Measurements from ENCODE around the gene MPLKIP.
"Not testable (repeated sequence)": the region's sequence is repeated elsewhere in the genome, so short reads cannot be mapped to it uniquely, and the experiment has no call there.

MPLKIP gene

DNA sequence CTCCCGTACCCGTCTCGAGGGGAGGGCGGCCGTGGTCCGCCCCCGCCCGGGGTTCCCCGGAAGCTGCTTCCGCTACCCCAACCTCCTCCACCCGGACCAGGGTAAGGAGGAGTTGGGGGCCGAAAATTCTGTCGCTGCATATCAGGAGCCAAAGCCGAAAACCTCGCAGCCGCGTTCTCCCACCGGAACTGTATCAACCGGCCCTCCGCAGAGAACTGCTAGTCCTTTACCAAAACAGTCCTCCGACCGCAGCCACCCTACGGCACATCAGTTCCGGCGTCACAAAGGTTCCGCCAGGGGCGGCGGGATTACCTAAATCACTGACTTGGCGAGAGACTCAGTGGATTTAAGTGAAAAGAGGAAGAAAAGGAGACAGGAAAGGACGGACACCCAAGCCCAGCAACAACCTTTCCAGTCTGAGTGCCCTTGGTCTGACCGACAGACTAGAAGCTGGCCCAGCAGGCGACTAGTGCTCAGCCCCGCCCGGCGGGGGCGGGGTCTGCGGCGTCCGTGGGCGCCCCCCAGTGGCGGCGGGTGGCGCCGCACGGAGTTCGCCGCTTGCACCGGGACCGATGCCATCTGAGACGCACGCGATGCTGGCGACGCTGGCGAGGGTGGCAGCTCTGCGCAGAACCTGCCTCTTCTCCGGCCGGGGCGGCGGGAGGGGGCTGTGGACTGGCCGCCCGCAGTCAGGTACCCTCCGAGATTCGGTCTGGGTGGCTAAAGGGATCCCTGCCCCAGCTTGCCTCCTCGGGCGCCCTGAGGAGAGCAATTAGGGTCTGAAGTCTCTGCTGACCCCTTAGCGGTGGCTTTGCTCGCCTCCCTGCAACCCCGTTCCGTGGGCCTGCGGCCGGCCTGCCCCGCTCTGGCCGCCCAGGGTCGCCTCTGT lies at the start of gene MPLKIP, which contains the start of gene SUGCT:
Gene MPLKIP (minus strand): TSS at position 195 of the 889 bp plus-strand sequence. CDS start 55 bp downstream, at position 140.
Gene SUGCT (plus strand): TSS at position 578 of the 889 bp plus-strand sequence.
- DNase-seq (ENCODE audit: low read depth in 2 of 2): peak; percentile 68 to 72

DNA sequence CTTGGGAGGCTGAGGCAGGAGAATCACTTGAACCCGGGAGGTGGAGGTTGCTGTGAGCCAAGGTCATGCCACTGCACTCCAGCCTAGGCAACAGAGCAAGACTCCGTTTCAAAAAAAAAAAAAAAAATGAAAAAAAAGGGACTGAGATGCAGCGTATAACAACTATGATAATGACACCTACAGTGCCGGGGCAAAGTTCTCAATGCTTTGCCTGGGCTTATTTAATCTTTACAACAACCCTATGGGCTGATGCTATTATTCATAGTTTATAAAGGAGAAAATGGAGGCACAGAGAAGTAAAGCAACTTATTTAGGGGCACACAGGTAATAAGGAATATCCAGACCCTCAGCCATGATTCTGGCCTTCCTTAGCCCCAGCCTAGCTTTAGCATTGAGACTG lies 48.0 kb upstream of the MPLKIP start:
- no peak for DNase-seq (ENCODE audit: low read depth in 2 of 2)

DNA sequence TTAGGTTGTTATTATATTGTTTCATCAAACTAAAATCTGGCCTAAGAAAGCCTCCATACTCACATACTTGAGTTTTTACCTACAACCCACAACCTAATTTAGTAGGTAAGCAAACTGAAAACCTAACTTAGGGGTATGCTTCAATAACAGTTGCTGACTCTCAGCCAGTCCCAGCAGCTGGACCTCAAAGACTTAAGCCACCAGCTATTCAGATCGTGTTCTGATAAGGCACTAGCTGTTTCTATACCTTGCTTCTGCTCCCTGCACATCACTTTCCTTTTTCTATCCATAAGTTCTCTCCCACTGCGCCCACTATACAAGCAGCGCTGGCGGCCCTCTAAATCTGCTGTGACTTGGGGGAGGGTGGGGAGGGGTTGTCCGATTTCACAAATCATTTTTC lies 42.6 kb upstream of the MPLKIP start:
- no peak for DNase-seq (ENCODE audit: low read depth in 2 of 2)

- no peak for DNase-seq (ENCODE audit: low read depth in 2 of 2)
Measured at GRCh38 chr7:40175725-40176510, 41.5 kb upstream of the MPLKIP start.

DNA sequence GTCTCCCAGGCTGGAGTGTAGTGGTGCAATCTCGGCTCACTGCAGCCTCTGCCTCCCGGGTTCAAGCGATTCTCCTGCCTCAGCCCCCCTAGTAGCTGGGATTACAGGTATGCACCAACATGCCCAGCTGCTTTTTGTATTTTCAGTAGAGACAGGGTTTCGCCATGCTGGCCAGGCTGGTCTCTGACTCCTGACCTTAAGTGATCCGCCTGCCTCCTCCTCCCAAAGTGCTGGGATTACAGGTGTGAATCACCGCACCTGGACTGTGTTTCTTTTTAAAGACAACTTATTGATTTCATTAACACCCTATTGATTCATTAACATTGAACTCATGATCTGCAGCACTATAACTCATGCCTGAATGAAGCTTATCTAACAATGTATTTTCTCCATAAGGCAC lies 40.8 kb upstream of the MPLKIP start:
- not testable (repeated sequence) for DNase-seq (ENCODE audit: low read depth in 2 of 2)

DNA sequence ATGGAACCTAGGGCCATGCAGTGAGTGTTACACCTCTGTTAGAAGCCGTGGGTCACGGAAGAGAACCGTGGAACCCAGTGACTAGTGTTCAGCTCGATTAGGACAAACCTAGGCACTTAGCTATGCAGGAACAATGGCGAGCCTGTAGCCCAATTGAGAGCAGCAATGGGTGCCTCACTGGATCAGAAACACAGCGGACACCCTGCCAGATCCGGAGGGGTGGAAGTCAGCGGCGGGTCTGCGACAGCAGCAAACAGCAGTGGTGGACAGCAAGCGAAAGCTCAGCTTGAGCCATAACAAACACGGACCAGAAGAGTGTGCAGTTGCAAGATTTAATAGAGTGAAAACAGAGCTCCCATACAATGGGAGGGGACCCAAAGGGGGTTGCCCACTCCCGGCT lies 38.7 kb upstream of the MPLKIP start:
- DNase-seq (ENCODE audit: low read depth in 2 of 2): not testable (repeated sequence)

GRCh38 chr7:40168266-40168665 lies 33.8 kb upstream of the MPLKIP start:
- not testable (repeated sequence) for DNase-seq (ENCODE audit: low read depth in 2 of 2)

GRCh38 chr7:40167291-40167690 lies 32.9 kb upstream of the MPLKIP start:
- DNase-seq (ENCODE audit: low read depth in 2 of 2): no peak

DNA sequence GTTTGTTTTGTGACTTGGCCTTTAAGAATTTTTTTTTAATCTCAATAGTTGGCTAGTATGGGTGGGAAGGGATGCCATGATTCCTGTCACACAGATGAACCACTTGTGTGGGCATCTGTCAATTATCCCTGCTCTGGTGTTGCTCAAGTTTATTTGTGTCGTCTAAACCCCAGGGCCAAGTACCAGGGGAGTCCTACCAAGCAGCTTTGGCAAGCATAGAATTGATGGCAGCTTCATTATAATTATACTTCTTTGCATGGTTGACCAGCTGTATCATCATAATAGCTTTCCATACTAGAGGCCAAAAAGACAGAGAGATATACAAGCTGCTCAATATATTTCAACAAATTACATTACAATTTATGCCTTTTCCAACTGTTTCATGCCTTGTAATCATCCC lies 30.8 kb upstream of the MPLKIP start:
- no peak for DNase-seq (ENCODE audit: low read depth in 2 of 2)

DNA sequence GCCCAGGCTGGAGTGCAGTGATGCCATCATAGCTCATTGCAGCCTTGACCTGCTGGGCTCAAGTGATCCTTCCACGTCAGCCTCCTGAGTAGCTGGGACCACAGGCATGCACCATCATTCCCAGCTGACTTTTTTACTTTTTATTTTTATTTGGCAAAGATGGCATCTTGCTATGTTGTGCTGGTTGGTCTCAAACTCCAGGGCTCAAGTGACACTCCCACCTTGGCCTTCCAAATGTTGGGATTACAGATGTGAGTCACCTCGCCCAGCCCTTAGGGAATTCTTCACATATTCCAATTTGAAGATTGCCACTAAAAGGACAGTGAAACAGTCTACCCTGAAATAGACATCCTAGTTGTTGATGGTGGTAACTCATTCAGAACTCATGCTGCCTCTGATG lies 28.1 kb upstream of the MPLKIP start:
- no peak for DNase-seq (ENCODE audit: low read depth in 2 of 2)

DNA sequence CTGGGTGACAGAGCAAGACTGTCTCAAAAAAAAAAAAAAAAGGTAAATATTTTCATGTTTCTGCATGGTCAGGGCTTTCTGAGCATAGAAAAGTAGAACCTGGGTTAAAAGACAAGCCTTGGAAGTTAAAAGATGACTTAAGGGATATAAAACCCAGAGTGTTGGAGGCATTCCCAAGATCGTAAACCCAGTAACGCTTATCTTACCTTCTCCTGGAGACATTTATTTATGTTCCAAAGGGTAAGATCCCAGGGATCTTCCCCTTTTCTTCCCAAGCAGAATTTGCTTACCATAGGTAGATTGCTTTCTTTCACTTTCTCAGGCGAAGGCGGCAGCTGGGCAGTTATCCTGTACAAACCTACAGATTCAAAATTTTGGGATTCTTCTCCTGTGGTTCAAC lies 22.6 kb upstream of the MPLKIP start:
- no peak for DNase-seq (ENCODE audit: low read depth in 2 of 2)

DNA sequence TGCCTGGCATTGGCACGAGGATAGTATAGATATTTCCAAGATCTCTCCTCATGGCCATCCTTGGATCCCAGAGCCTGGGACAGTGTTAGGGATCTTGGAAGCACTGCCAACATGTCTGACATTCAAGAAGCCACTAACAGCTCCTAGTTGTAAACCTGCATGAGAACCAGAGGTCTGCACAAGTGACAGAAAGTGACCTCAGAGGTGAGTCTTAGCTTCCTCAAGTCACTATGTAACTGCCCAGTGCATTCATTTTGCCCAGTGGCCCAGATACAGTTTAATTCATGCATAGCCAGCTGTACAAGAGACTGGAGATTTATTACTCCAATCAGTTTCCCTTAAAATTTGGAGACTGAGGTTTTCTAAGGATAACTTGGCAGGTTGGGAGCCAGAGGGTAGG lies 17.1 kb upstream of the MPLKIP start:
- DNase-seq (ENCODE audit: low read depth in 2 of 2): no peak

DNA sequence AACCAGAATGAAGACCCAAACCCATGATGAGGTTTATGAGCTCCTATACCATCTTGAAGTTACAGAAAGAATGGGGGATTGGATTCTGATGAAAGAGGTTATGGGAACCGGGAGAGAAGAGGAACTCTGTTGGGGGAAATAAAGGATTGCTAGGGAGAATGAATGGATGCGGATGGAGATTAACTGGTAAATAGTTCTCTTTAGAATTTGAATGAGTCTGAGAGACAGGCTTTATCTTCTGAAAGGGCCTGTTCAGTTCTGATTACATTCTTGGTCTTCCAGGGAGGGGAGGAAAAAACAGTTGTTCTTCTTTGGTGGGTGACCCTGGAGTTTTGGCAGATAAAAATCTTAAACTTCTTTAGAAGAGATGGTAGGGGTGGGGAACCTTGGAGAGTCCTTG lies 14.2 kb upstream of the MPLKIP start:
- no peak for DNase-seq (ENCODE audit: low read depth in 2 of 2)

GRCh38 chr7:40148247-40148580 lies 13.8 kb upstream of the MPLKIP start:
- not testable (repeated sequence) for DNase-seq (ENCODE audit: low read depth in 2 of 2)

DNA sequence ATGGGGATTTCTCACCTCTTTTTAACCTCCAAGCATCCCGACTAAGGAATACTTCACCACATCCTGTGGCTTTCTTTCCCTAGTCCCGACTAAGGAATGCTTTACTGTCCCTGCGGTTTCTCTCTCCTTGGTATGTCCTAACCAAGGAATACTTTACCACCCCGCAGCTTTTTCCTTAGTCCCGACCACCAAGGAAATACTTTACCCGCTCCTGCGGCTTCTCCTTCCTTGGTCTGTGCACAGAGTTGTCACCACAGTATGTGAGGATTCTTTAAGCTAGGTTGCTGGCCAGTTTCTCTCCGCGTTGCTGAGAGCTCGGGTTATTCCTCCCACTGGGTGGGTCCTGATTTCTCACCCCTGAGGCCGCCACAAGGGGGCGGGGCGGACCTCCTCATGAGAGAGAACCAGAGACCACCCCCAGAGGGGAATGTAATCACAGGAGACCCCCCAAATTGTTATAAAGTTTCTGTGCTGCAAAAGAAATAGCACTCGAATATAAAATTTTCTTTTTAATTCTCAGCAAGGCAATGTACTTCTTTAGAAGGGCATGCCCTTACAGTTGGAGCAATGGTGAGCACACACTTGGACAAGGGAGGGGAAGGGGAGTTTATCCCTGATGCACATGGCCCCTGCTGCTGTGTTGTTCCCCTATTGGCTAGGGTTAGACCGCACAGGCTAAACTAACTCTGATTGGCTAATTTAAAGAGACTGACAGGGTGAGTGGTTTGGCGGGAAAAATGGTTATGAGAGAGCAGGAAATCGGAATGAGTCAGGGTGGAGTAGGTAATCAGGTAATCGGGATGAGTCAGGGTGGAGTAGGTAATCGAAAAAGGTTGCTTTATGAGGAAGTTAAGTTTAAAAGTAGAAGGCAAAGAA lies 13.2 kb upstream of the MPLKIP start:
- DNase-seq (ENCODE audit: low read depth in 2 of 2): no peak

DNA sequence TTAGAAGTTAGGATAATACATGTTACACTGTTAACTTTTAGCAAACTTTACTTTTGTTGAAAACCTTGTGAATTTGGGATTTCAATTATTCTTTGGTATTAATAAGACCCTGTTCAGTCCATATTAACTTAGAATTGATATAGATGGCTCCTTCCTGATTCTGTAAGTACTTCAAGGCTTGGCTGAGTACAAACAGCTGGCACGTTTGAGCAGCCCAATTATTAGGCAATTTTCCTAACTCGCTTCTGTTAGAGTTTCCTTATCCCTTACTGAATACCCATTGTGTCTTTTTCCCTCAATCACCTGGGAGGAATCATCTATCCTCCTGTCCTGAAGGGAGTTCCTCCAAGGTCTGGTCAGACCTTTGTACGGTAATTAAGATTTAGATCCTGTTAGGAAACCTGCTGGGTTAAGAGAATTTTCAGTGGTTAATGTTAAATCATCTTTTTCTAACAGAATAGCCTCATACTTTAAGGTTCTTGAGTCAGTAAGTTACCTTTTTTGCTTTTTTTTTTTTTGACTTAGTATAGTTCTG lies 11.2 kb upstream of the MPLKIP start:
- DNase-seq (ENCODE audit: low read depth in 2 of 2): not testable (repeated sequence)

GRCh38 chr7:40141916-40142315 lies 7.5 kb upstream of the MPLKIP start:
- not testable (repeated sequence) for DNase-seq (ENCODE audit: low read depth in 2 of 2)

- not testable (repeated sequence) for DNase-seq (ENCODE audit: low read depth in 2 of 2)
Measured at GRCh38 chr7:40139891-40140290, 5.5 kb upstream of the MPLKIP start.

- DNase-seq (ENCODE audit: low read depth in 2 of 2): no peak
Measured at GRCh38 chr7:40138973-40139372, 4.6 kb upstream of the MPLKIP start.

DNA sequence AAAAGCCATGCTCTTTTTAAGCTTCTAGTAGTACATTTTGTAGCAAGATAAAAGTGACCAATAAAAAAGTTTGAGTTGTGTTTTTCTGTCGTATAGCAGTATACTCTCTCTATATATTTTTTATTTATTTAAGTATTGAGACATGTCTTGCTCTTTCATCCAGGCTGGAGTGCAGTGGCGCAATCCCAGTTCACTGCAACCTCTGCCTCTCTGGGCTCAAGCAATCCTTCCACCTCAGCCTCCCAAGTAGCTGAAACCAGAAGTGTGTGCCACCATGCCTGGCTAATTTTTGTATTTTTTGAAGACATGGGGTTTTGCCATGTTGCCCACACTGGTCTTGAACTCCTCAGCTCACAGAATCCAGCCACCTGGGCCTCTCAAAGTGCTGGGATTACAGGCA lies 3.1 kb upstream of the MPLKIP start:
- no peak for DNase-seq (ENCODE audit: low read depth in 2 of 2)

GRCh38 chr7:40135317-40135610 lies 842 bp upstream of the MPLKIP start:
- no peak for DNase-seq (ENCODE audit: low read depth in 2 of 2)
